SU-DHL-6 (cell line): ENCODE data around the gene LRRC26.

ENCODE experiments used
- H2AFZ ChIP-seq: fragments of 200-600 bp; sonication (generic); 2 replicates; pipeline ENCODE4 v1.6.1; 2014; ENCODE audit warnings: low read depth, mild to moderate bottlenecking, moderate library complexity, mixed read lengths, antibody characterized with exemption, low read length; ENCODE audit not compliant: severe bottlenecking
- H3F3A ChIP-seq: fragments of 200-600 bp; shearing (Covaris generic); 2 replicates; pipeline ENCODE4 v1.6.0; 2016; ENCODE audit warnings: antibody characterized with exemption, mild to moderate bottlenecking; ENCODE audit not compliant: insufficient read depth
- H3K27ac ChIP-seq: fragments of 200-600 bp; sonication (generic); 2 replicates; pipeline ENCODE4 v1.5.1; 2016; ENCODE audit warnings: low read depth, mild to moderate bottlenecking, low read length, moderate library complexity, mixed read lengths
- H3K27me3 ChIP-seq: fragments of 200-600 bp; sonication (generic), shearing (Covaris generic); 2 replicates; pipeline ENCODE4 v1.6.0; 2014; ENCODE audit warnings: mild to moderate bottlenecking, low read length
- H3K36me3 ChIP-seq: fragments of 200-600 bp; sonication (generic); 2 replicates; pipeline ENCODE4 v1.6.1; 2014; ENCODE audit warnings: mild to moderate bottlenecking, low read length, mixed read lengths
- H3K4me2 ChIP-seq: fragments of 300-600, 200-600 bp; shearing (Covaris generic), sonication (generic); 2 replicates; pipeline ENCODE4 v1.6.0; 2014; ENCODE audit warnings: low read length, low read depth, mild to moderate bottlenecking; ENCODE audit not compliant: poor library complexity, severe bottlenecking
- H3K4me3 ChIP-seq: fragments of 200-600 bp; sonication (generic); 2 replicates; pipeline ENCODE4 v1.5.1; 2014; ENCODE audit warnings: antibody characterized with exemption, low read length, mild to moderate bottlenecking, mixed read lengths; ENCODE audit not compliant: insufficient read depth, poor library complexity, severe bottlenecking
- H3K79me2 ChIP-seq: fragments of 200-600 bp; sonication (generic); 2 replicates; pipeline ENCODE4 v1.6.1; 2014; ENCODE audit warnings: mild to moderate bottlenecking, low read length, moderate library complexity; ENCODE audit not compliant: insufficient read depth
- H3K9ac ChIP-seq: fragments of 200-600 bp; sonication (generic); 2 replicates; pipeline ENCODE4 v1.7.0; 2014; ENCODE audit warnings: mild to moderate bottlenecking, low read length
- H3K9me2 ChIP-seq: fragments of 200-600 bp; sonication (generic); replicated peaks from 2 replicates; pipeline ENCODE4 v1.6.1; 2014; ENCODE audit warnings: low read length; ENCODE audit not compliant: insufficient read depth
- H3K9me3 ChIP-seq: fragments of 200-600 bp; sonication (generic); 2 replicates; pipeline ENCODE4 v1.6.1; 2014; ENCODE audit warnings: low read length, mixed read lengths; ENCODE audit not compliant: insufficient read depth
- H4K20me1 ChIP-seq: fragments of 200-600 bp; sonication (generic); 2 replicates; pipeline ENCODE4 v1.6.1; 2014; ENCODE audit warnings: low read depth, mild to moderate bottlenecking, antibody characterized with exemption, low read length, moderate library complexity, mixed read lengths
- EZH2phosphoT487 ChIP-seq: fragments of 200-600 bp; sonication (generic), shearing (Covaris generic); conservative IDR thresholded peaks from 2 replicates; pipeline ENCODE4 v1.6.1; 2018; ENCODE audit warnings: mild to moderate bottlenecking, antibody characterized with exemption, low read length, moderate library complexity, mixed read lengths
- TF ChIP-seq, protein P1 (sequence below): fragments of 200-600 bp; sonication (generic); IDR thresholded peaks from one replicate; pipeline ENCODE4 v1.5.1; 2017; ENCODE audit warnings: antibody characterized with exemption, mild to moderate bottlenecking, low read length, moderate library complexity; ENCODE audit not compliant: insufficient read depth, poor library complexity, severe bottlenecking

LRRC26 gene

DNA sequence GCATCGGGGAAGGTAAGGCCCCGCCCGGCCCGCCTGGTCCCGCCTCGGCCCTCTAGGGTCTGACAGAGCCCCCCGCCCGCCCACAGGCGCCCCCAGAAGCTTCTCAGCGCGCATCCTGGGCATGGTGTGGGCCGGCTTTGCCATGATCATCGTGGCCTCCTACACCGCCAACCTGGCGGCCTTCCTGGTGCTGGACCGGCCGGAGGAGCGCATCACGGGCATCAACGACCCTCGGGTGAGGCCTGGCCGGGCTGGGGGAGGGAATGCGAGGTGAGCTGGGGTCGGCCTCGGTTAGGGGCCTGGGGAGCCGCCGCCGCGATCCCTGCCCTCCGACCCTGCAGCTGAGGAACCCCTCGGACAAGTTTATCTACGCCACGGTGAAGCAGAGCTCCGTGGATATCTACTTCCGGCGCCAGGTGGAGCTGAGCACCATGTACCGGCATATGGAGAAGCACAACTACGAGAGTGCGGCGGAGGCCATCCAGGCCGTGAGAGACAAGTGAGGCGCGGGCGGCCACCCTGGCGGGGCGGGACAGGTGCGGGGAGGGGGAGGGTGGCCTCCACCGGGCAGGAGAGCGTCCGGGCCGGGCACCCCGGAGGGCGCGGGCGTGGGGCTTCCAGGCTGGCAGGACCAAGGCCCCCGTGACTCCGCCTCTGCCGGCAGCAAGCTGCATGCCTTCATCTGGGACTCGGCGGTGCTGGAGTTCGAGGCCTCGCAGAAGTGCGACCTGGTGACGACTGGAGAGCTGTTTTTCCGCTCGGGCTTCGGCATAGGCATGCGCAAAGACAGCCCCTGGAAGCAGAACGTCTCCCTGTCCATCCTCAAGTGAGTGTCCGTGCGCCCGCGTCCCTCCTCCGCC, 7.1 kb downstream of the LRRC26 start:
- H3K27ac ChIP-seq: no peak overlapping the region
- H4K20me1 ChIP-seq: no peaks in the 10 kb centered on the region
- no peaks in the 10 kb centered on the region for H3K9me3 ChIP-seq
- no peak overlapping the region for H3K4me2 ChIP-seq
- H3K36me3 ChIP-seq: no peaks in the 10 kb centered on the region
- TF ChIP-seq EZH2phosphoT487: no peak
- TF ChIP-seq, protein P1, sequence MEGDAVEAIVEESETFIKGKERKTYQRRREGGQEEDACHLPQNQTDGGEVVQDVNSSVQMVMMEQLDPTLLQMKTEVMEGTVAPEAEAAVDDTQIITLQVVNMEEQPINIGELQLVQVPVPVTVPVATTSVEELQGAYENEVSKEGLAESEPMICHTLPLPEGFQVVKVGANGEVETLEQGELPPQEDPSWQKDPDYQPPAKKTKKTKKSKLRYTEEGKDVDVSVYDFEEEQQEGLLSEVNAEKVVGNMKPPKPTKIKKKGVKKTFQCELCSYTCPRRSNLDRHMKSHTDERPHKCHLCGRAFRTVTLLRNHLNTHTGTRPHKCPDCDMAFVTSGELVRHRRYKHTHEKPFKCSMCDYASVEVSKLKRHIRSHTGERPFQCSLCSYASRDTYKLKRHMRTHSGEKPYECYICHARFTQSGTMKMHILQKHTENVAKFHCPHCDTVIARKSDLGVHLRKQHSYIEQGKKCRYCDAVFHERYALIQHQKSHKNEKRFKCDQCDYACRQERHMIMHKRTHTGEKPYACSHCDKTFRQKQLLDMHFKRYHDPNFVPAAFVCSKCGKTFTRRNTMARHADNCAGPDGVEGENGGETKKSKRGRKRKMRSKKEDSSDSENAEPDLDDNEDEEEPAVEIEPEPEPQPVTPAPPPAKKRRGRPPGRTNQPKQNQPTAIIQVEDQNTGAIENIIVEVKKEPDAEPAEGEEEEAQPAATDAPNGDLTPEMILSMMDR: no peak
- no peak overlapping the region for H3K9ac ChIP-seq
- no peak overlapping the region for H2AFZ ChIP-seq
- no peaks in the 10 kb centered on the region for H3F3A ChIP-seq
- no peaks in the 10 kb centered on the region for H3K27me3 ChIP-seq
- H3K79me2 ChIP-seq: no peaks in the 10 kb centered on the region
- H3K9me2 ChIP-seq: no peaks in the 10 kb centered on the region
- H3K4me3 ChIP-seq: no peak overlapping the region

DNA sequence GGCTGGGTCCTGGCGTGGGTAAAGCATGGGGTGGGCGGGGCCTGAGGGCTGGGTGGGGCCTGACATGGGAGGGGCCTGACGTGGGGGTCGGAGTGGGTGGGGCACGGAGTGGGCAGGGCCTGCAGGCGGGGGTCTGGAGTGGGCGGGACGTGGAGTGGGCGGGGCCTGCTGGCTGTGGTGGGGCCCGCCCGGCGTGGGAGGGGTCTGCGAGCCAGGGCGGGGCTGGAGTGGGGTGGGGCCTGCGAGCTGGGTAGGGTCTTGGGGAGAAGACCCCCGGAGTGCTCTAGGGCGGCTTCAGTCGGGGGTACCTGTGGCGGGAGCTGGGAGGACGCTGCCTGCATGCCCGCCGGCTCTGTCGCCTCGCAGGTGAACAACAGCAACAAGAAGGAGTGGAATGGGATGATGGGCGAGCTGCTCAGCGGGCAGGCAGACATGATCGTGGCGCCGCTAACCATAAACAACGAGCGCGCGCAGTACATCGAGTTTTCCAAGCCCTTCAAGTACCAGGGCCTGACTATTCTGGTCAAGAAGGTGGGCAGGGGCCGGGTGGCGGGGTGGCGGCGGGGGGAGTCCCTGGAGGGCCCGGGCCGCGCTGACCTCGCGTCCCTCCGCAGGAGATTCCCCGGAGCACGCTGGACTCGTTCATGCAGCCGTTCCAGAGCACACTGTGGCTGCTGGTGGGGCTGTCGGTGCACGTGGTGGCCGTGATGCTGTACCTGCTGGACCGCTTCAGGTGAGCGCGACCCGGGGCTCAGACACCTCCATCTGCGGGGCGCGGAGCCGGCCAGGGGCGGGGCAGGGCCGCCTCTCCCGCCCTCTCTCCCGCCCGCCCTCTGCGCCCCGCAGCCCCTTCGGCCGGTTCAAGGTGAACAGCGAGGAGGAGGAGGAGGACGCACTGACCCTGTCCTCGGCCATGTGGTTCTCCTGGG, 8.0 kb downstream of the LRRC26 start:
- H2AFZ ChIP-seq: no peak overlapping the region
- no peaks in the 10 kb centered on the region for H3K79me2 ChIP-seq
- no peak for TF ChIP-seq EZH2phosphoT487
- TF ChIP-seq, protein P1: no peak
- no peaks in the 10 kb centered on the region for H4K20me1 ChIP-seq
- H3K9me2 ChIP-seq: no peaks in the 10 kb centered on the region
- H3K27ac ChIP-seq: no peak overlapping the region
- H3K9me3 ChIP-seq: no peaks in the 10 kb centered on the region
- H3K4me3 ChIP-seq: no peak overlapping the region
- no peaks in the 10 kb centered on the region for H3F3A ChIP-seq
- H3K27me3 ChIP-seq: no peaks in the 10 kb centered on the region
- no peak overlapping the region for H3K9ac ChIP-seq
- H3K36me3 ChIP-seq: no peaks in the 10 kb centered on the region
- no peak overlapping the region for H3K4me2 ChIP-seq

DNA sequence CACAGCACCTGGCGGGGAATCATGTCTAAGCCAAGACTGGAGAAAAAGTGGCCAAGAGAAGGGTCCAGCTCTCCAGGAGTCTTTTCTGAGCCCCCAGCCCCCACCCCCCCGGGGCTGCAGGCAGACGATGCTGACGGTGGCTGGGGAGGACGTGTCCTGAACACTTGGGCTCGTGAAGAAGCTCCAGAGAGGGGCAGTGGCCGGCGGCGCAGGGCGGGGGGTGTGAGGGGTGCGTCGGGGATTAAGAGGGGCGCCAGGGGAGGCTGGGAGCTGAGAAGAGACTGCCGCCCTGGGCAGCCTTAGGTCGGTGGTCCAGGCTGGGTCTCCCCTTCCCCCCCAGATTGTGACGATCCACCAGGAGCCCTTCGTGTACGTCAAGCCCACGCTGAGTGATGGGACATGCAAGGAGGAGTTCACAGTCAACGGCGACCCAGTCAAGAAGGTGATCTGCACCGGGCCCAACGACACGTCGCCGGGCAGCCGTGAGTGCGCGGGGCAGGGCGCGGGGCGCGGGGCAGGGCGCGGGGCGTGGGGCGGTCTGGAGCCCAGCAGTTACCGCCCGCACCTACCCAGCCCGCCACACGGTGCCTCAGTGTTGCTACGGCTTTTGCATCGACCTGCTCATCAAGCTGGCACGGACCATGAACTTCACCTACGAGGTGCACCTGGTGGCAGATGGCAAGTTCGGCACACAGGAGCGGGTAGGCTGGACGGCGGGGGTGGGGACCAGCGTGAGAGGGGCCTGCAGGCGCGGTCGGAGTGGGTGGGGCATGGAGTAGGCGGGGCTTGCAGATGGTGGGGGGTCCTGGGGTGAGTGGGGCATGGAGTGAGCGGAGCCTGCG, 8.9 kb downstream of the LRRC26 start:
- Histone ChIP-seq H3K27me3 (no peaks in the 10 kb centered on the region), H3K27ac (no peak overlapping the region), H3K9me2 (no peaks in the 10 kb centered on the region), H4K20me1 (no peaks in the 10 kb centered on the region), H3K4me2 (no peak overlapping the region), H3K9ac (no peak overlapping the region), H3K36me3 (no peaks in the 10 kb centered on the region), H3F3A (no peaks in the 10 kb centered on the region), H3K79me2 (no peaks in the 10 kb centered on the region), H2AFZ (no peak overlapping the region), H3K4me3 (no peak overlapping the region), H3K9me3 (no peaks in the 10 kb centered on the region)
- no peak for TF ChIP-seq EZH2phosphoT487
- TF ChIP-seq, protein P1: no peak
